ENCODE results near the gene ASF1B.

DNA sequence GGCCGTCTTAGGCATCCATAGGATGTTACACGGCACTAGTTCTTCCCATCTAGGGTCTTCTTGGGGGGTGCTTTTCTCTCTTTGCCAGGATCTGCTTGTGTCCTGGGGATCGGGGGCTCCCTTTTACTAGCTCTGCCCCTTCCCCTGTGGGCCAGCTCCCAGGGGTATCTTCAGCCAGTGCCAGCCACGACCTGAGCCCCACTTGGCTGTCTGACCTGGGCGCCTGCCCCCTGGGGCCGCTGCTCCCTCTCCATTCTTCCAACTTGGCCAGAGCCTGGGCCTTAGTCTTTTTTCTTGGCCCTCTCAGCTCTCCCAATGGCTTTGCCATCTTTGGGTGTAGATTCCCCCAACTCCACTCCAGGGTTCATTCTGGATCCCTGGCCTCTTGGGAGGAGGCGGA lies 21.9 kb downstream of the ASF1B start:
- no peak for TF ChIP-seq CTCF (conservative IDR thresholded peaks at IDR 0.05 in 1 of 2, IDR thresholded peaks at IDR 0.05 in 1 of 2; ENCODE audit: extremely low read depth in 1 of 2, insufficient read depth in 1 of 2, low read depth in 1 of 2, low read length in 2 of 2)
- TF ChIP-seq EZH2 (IDR thresholded peaks at IDR 0.05; ENCODE audit: borderline replicate concordance, low read length) = no peak
